Kidney (tissue), 14 donors: Measurements from ENCODE around the gene ZNF202. TPM values are rescaled to one million over a fixed set of nuclear protein-coding genes. Genes with fewer than 3 reads are reported as not detected.

Experiments used
- DNase-seq, 5 donors: peaks; one replicate each; pipeline ENCODE4 v3.0.0-alpha.2; 2013 to 2020
- FAIRE-seq: peaks from 2 replicates; lab custom pipeline; 2012; peaks lifted over from hg19 to GRCh38; lab: Jason Lieb, UNC
- H3K27ac ChIP-seq, 2 donors: one replicate each; pipeline ENCODE4 v1.7.0; 2013; ENCODE audit warnings: low read depth in 2 of 2, low read length in 2 of 2, inconsistent platforms in 1 of 2
- H3K27me3 ChIP-seq: one replicate; pipeline ENCODE4 v1.7.1; 2013; ENCODE audit warnings: low read length, inconsistent platforms; ENCODE audit not compliant: control insufficient read depth, insufficient read depth
- H3K36me3 ChIP-seq, 3 donors: one replicate each; pipeline versions ENCODE4 v1.7.0 to v1.7.1; 2013; ENCODE audit warnings: low read length in 3 of 3, control low read depth in 1 of 3, inconsistent platforms in 1 of 3; ENCODE audit not compliant: insufficient read depth in 3 of 3, control insufficient read depth in 2 of 3
- H3K4me1 ChIP-seq, 3 donors: one replicate each; pipeline versions ENCODE4 v1.7.0 to v1.7.1; 2013; ENCODE audit warnings: low read length in 3 of 3, inconsistent platforms in 1 of 3, low read depth in 1 of 3; ENCODE audit not compliant: control insufficient read depth in 2 of 3, insufficient read depth in 2 of 3
- H3K4me3 ChIP-seq, 3 donors: one replicate each; pipeline versions ENCODE4 v1.7.0 to v1.8.1; 2013; ENCODE audit warnings: low read length in 3 of 3, control low read depth in 1 of 3, inconsistent platforms in 1 of 3
- H3K9ac ChIP-seq, 3 donors: one replicate each; pipeline versions ENCODE4 v1.7.0 to v1.7.1; 2013; ENCODE audit warnings: low read length in 3 of 3, control low read depth in 1 of 3, inconsistent platforms in 1 of 3
- H3K9me3 ChIP-seq, 3 donors: one replicate each; pipeline versions ENCODE4 v1.7.0 to v1.7.1; 2013; ENCODE audit warnings: low read length in 3 of 3, control low read depth in 1 of 3, inconsistent platforms in 1 of 3; ENCODE audit not compliant: control insufficient read depth in 2 of 3, insufficient read depth in 1 of 3
- intact Hi-C: fragments of 100-400 bp; cut with DNase I; formaldehyde crosslinking; loops from one replicate; pipeline ENCODE4 v1.11.1; 2022
- polyA plus RNA-seq: library from polyadenylated mRNA; stranded (reverse); fragments of 350-450 nt; fragmentation: Illumina TruSeq; extraction: RNeasy Lipid Tissue Mini Kit (QIAGEN cat#74804); gene quantifications from one replicate; pipeline ENCODE4 v1.2.3, GENCODE V29; 2014; ENCODE audit warnings: low read depth, low replicate concordance; ENCODE audit not compliant: insufficient read depth
- total RNA-seq: library from RNA; stranded (reverse); fragmentation: NEBNext Ultra II Directional; extraction: Animal tissue kit (Norgen Biotek cat#: 25700); gene quantifications from one replicate; pipeline ENCODE4 v1.2.1, GENCODE V29; 2021
- TF ChIP-seq, protein P1 (sequence below): IDR thresholded peaks from 3 replicates; pipeline ENCODE4 v1.5.1; 2012; ENCODE audit warnings: mild to moderate bottlenecking, moderate library complexity, borderline replicate concordance; ENCODE audit not compliant: insufficient read depth; ENCODE audit errors: extremely low read depth
- donor health status: control.
- donor health status: control.
- donor health status: control.
- donor health status: control.
- donor health status: control.
- donor health status: DM: yes; HTN: yes; CAD: no.
- donor health status: Normal renal cell carcinoma (clear cell type).

Gene ZNF202
- total and polyA plus RNA-seq, 2 donors from 2014 or later: 4.5 to 9.8 TPM

DNA sequence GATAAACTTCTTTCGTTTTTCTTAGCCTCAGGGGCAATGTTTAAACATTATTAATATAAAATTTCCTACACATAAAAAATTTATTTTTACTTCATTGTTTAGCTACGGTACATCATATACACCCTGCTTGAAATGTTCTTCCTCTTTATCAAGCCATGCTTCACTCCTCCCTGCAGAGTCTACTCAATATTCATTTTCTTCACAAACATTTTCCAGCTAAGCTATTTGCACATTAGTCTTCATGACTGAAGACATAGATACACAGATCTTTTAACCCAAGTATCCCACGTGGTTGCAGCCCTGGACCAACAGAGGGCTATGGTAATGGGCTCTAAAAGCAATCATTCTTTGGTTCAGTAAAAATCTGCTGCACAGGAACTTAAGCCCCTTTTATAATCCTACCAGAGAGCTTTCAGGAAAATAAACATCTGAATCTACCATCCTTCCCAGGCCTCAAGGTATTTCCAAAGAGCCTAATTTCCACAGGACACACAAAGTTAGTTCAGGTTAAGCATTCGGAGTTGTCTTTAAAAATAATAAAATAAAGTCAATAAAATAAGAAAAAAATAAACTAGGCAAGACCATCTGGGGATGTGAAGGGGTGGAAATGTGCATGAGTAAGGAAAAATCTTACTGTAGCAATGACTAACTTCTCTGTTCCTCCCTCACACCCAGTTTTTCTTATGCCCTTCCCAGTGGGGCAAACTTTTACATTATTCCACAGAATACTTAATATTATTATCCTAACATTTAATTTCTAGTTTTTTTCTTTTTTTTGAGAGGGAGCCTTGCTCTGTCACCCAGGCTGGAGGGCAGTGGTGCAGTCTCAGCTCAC is 34.5 kb upstream of the ZNF202 start:
- no peaks in the 10 kb centered on the region for H3K27me3 ChIP-seq
- DNase-seq: no peak

DNA sequence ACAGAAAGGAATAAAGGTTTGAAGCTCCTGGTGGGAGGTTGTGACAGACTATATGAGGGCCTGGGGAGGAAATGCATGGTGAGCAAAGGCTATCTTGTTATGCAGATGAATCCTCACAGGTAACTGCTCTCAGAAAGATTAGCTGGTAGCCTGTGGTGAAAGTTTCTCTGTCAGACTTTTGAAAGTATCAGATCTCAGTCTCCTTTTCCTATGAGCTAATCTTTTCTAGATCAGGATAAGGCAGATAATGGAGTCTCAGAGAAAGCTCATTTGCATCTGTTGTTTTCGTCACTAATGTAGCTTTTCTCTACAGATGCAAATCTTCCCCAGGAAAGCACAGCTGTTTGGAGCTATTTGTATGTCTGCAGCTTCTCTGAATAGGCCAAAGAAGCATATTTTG is 33.8 kb upstream of the ZNF202 start:
- no peak overlapping the region for H3K4me3 ChIP-seq
- no peaks in the 10 kb centered on the region for H3K4me1 ChIP-seq
- intact Hi-C loops: no loop called here
- H3K9ac ChIP-seq: no peak overlapping the region
- TF ChIP-seq, protein P1, sequence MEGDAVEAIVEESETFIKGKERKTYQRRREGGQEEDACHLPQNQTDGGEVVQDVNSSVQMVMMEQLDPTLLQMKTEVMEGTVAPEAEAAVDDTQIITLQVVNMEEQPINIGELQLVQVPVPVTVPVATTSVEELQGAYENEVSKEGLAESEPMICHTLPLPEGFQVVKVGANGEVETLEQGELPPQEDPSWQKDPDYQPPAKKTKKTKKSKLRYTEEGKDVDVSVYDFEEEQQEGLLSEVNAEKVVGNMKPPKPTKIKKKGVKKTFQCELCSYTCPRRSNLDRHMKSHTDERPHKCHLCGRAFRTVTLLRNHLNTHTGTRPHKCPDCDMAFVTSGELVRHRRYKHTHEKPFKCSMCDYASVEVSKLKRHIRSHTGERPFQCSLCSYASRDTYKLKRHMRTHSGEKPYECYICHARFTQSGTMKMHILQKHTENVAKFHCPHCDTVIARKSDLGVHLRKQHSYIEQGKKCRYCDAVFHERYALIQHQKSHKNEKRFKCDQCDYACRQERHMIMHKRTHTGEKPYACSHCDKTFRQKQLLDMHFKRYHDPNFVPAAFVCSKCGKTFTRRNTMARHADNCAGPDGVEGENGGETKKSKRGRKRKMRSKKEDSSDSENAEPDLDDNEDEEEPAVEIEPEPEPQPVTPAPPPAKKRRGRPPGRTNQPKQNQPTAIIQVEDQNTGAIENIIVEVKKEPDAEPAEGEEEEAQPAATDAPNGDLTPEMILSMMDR: no peak
- H3K9me3 ChIP-seq: no peaks in the 10 kb centered on the region
- no peaks in the 10 kb centered on the region for H3K27me3 ChIP-seq
- DNase-seq (no peak), FAIRE-seq (no peak)
- H3K36me3 ChIP-seq: no peaks in the 10 kb centered on the region
- no peak overlapping the region for H3K27ac ChIP-seq

More for the DNA sequence above, 34.5 kb upstream of the ZNF202 start:
- Histone ChIP-seq H3K4me1 (no peaks in the 10 kb centered on the region), H3K4me3 (no peak overlapping the region), H3K27ac (no peak overlapping the region), H3K9me3 (no peaks in the 10 kb centered on the region), H3K36me3 (no peaks in the 10 kb centered on the region), H3K9ac (no peak overlapping the region)
- FAIRE-seq: no peak
- TF ChIP-seq, protein P1: no peak
- intact Hi-C loops: no loop called here

DNA sequence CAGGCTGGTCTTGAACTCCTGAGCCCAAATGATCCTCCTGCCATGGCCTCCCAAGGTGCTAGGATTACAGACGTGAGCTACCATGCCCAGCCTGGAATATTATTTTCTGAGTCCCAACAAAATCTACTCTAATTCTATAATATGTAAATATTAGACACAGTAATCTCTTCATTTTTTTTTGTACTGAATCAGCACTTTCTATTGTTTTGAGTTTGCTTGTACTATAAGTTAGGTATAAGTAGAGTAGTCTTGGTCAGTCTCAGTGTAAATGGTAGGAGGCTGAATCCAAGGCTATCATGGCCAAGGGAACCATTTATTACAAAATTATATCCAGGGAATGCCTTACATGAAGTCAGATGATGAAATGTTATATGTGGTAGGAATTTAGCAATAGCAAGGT is 32.5 kb upstream of the ZNF202 start:
- Histone ChIP-seq H3K36me3 (no peaks in the 10 kb centered on the region), H3K27me3 (no peaks in the 10 kb centered on the region), H3K9me3 (no peaks in the 10 kb centered on the region), H3K4me1 (no peaks in the 10 kb centered on the region), H3K9ac (no peak overlapping the region), H3K4me3 (no peak overlapping the region), H3K27ac (no peak overlapping the region)
- TF ChIP-seq, protein P1: no peak
- DNase-seq (no peak), FAIRE-seq (no peak)
- intact Hi-C loops: no loop called here
